Natural killer cell (primary cell): ENCODE results near the gene MAD1L1. TPM values are rescaled to one million over a fixed set of nuclear protein-coding genes. Genes with fewer than 3 reads are reported as not detected.
A peak's percentile ranks its signal among the peaks of the same experiment; 100 is the strongest.

Experiments used
- ATAC-seq, 3 donors: fragments of 150-1000 bp in 2 of 3; fragments of 200-7000 bp in 1 of 3; cut with Tn5 transposase; 1 replicate in 1 of 3; 2 replicates in 2 of 3; pipeline ENCODE4 v1.10.0; 2021; ENCODE audit warnings: mild to moderate bottlenecking in 2 of 3, moderate library complexity in 2 of 3
- DNase-seq, 2 donors: peaks; one replicate each; pipeline versions ENCODE4 v3.0.0 to v3.0.0-alpha.2; 2013 to 2021; ENCODE audit warnings: mixed read lengths in 1 of 2
- H3K27ac ChIP-seq: one replicate; pipeline ENCODE4 v1.5.1; 2013; ENCODE audit warnings: mild to moderate bottlenecking, low read length
- H3K27me3 ChIP-seq: one replicate; pipeline ENCODE4 v1.6.1; 2013; ENCODE audit warnings: low read length; ENCODE audit not compliant: control insufficient read depth, insufficient read depth
- H3K36me3 ChIP-seq: one replicate; pipeline ENCODE4 v1.6.1; 2013; ENCODE audit warnings: low read length; ENCODE audit not compliant: control insufficient read depth, insufficient read depth
- H3K4me1 ChIP-seq: one replicate; pipeline ENCODE4 v1.6.1; 2013; ENCODE audit warnings: low read length; ENCODE audit not compliant: control insufficient read depth, insufficient read depth
- H3K4me3 ChIP-seq: one replicate; pipeline ENCODE4 v1.5.1; 2013; ENCODE audit warnings: low read length
- H3K9me3 ChIP-seq: one replicate; pipeline ENCODE4 v1.6.1; 2013; ENCODE audit warnings: low read length; ENCODE audit not compliant: control insufficient read depth, insufficient read depth
- H3K27ac Mint-ChIP-seq, 2 donors: one replicate each; pipeline ENCODE4 v1.8.0; 2022; ENCODE audit warnings: mild to moderate bottlenecking in 2 of 2, mixed read lengths in 2 of 2, moderate library complexity in 1 of 2
- H3K27me3 Mint-ChIP-seq, 2 donors: one replicate each; pipeline ENCODE4 v1.8.0; 2022; ENCODE audit warnings: low read depth in 2 of 2, mixed read lengths in 2 of 2
- H3K36me3 Mint-ChIP-seq: one replicate; pipeline ENCODE4 v1.8.0; 2022; ENCODE audit warnings: mixed read lengths
- H3K4me1 Mint-ChIP-seq, 2 donors: one replicate each; pipeline ENCODE4 v1.8.0; 2022; ENCODE audit warnings: mixed read lengths in 2 of 2
- H3K4me3 Mint-ChIP-seq: one replicate; pipeline ENCODE4 v1.8.0; 2022; ENCODE audit warnings: mild to moderate bottlenecking, moderate library complexity, mixed read lengths
- H3K9me3 Mint-ChIP-seq, 2 donors: one replicate each; pipeline ENCODE4 v1.8.0; 2022; ENCODE audit warnings: mixed read lengths in 2 of 2
- CTCF ChIP-seq: fragments of 200-600 bp; IDR thresholded peaks from one replicate; pipeline ENCODE4 v1.8.0; 2022; ENCODE audit warnings: antibody characterized with exemption
- WGBS: methylation state at CpG from one replicate; pipeline ENCODE4 v1.1.7; 2013; ENCODE audit warnings: missing lambda C conversion rate; ENCODE audit not compliant: insufficient coverage; 5-methylcytosine and 5-hydroxymethylcytosine counted together
- intact Hi-C: fragments of 100-400 bp; cut with micrococcal nuclease; formaldehyde crosslinking; loops from one replicate; pipeline ENCODE4 v1.14.2; 2022
- total RNA-seq, 4 donors: library from RNA; stranded (reverse); fragments of 120-200 nt in 1 of 4; gene quantifications; one replicate each; pipeline versions ENCODE4 v1.2.3 to v1.2.4, GENCODE V29; 2013 to 2022

Gene MAD1L1
- total RNA-seq, 3 donors from 2014 or later (not counting 1 experiment from before 2014, with no cell fraction given): 53.6 to 81.2 (median 77.4) TPM

- Mint-ChIP-seq H3K4me1 (peaks cover 24 to 37% of the 10 kb centered on the region in 2 donors), H3K4me3 (no peak overlapping the region), H3K27ac (no peak overlapping the region), H3K27me3 (no peaks in the 10 kb centered on the region), H3K9me3 (no peaks in the 10 kb centered on the region), H3K36me3 (no peaks in the 10 kb centered on the region)
- no peak overlapping the region for H3K4me3 ChIP-seq
- no peaks in the 10 kb centered on the region for H3K9me3 ChIP-seq
- intact Hi-C loops: no loop called here
- H3K36me3 ChIP-seq: no peaks in the 10 kb centered on the region
- H3K27me3 ChIP-seq: no peaks in the 10 kb centered on the region
- no peak overlapping the region for H3K27ac ChIP-seq
- 98% methylated on average over 23 of the region's 23 CpGs for WGBS
- no peak for TF ChIP-seq CTCF
- no peak for DNase-seq
- H3K4me1 ChIP-seq: peaks cover 26% of the 10 kb centered on the region
- ATAC-seq: no peak
Measured at GRCh38 chr7:1918063-1918645, 314.6 kb downstream of the MAD1L1 start.

- H3K27me3 ChIP-seq: no peaks in the 10 kb centered on the region
- H3K4me1 ChIP-seq: peaks cover 26% of the 10 kb centered on the region
- H3K4me3 Mint-ChIP-seq: no peak overlapping the region
- H3K9me3 ChIP-seq: no peaks in the 10 kb centered on the region
- no peak for TF ChIP-seq CTCF
- no peak overlapping the region for H3K27ac ChIP-seq
- ATAC-seq (no peak), DNase-seq (no peak)
- H3K4me1 Mint-ChIP-seq: peaks cover 24 to 37% of the 10 kb centered on the region in 2 donors
- no peaks in the 10 kb centered on the region for H3K36me3 Mint-ChIP-seq
- no peak overlapping the region for H3K27ac Mint-ChIP-seq
- H3K27me3 Mint-ChIP-seq: no peaks in the 10 kb centered on the region
- intact Hi-C loops: no loop called here
- H3K36me3 ChIP-seq: no peaks in the 10 kb centered on the region
- WGBS: 91% methylated on average over 31 of the region's 31 CpGs
- H3K9me3 Mint-ChIP-seq: no peaks in the 10 kb centered on the region
- no peak overlapping the region for H3K4me3 ChIP-seq
Measured at GRCh38 chr7:1917221-1918062, 315.3 kb downstream of the MAD1L1 start.

- H3K4me3 Mint-ChIP-seq: no peak overlapping the region
- peaks cover 24 to 40% of the 10 kb centered on the region in 2 donors for H3K4me1 Mint-ChIP-seq
- no peaks in the 10 kb centered on the region for H3K9me3 Mint-ChIP-seq
- Histone ChIP-seq H3K9me3 (no peaks in the 10 kb centered on the region), H3K36me3 (no peaks in the 10 kb centered on the region), H3K27ac (no peak overlapping the region), H3K4me3 (no peak overlapping the region), H3K27me3 (no peaks in the 10 kb centered on the region), H3K4me1 (peaks cover 24% of the 10 kb centered on the region)
- DNase-seq: no peak
- TF ChIP-seq CTCF: no peak
- H3K27ac Mint-ChIP-seq: peak overlapping the region in 1 of 2 donors; percentile 59
- H3K27me3 Mint-ChIP-seq: no peaks in the 10 kb centered on the region
- ATAC-seq: no peak
- 97% methylated on average over 16 of the region's 16 CpGs for WGBS
- no peaks in the 10 kb centered on the region for H3K36me3 Mint-ChIP-seq
- intact Hi-C loops: no loop called here
Measured at GRCh38 chr7:1916601-1916970, 316.2 kb downstream of the MAD1L1 start.
